IPS-18a (cell line): ENCODE measurements around the gene NEU2.
"Not testable (repeated sequence)": the region's sequence is repeated elsewhere in the genome, so short reads cannot be mapped to it uniquely, and the experiment has no call there.

ENCODE experiments used
- H3K27ac ChIP-seq: one replicate; pipeline ENCODE4 v1.5.1; 2013; ENCODE audit warnings: low read length
- H3K27me3 ChIP-seq: one replicate; pipeline ENCODE4 v1.6.1; 2013; ENCODE audit warnings: mild to moderate bottlenecking, low read length; ENCODE audit not compliant: control insufficient read depth, insufficient read depth
- H3K36me3 ChIP-seq: one replicate; pipeline ENCODE4 v1.6.1; 2013; ENCODE audit warnings: low read depth, low read length; ENCODE audit not compliant: control insufficient read depth
- H3K4me1 ChIP-seq: one replicate; pipeline ENCODE4 v1.6.1; 2013; ENCODE audit warnings: low read depth, low read length; ENCODE audit not compliant: control insufficient read depth
- H3K4me3 ChIP-seq: one replicate; pipeline ENCODE4 v1.5.1; 2013; ENCODE audit warnings: low read length
- H3K9ac ChIP-seq: one replicate; pipeline ENCODE4 v1.6.1; 2013; ENCODE audit warnings: mild to moderate bottlenecking, low read length, moderate library complexity
- H3K9me3 ChIP-seq: one replicate; pipeline ENCODE4 v1.6.1; 2013; ENCODE audit warnings: low read depth, low read length; ENCODE audit not compliant: control insufficient read depth

NEU2 gene

DNA sequence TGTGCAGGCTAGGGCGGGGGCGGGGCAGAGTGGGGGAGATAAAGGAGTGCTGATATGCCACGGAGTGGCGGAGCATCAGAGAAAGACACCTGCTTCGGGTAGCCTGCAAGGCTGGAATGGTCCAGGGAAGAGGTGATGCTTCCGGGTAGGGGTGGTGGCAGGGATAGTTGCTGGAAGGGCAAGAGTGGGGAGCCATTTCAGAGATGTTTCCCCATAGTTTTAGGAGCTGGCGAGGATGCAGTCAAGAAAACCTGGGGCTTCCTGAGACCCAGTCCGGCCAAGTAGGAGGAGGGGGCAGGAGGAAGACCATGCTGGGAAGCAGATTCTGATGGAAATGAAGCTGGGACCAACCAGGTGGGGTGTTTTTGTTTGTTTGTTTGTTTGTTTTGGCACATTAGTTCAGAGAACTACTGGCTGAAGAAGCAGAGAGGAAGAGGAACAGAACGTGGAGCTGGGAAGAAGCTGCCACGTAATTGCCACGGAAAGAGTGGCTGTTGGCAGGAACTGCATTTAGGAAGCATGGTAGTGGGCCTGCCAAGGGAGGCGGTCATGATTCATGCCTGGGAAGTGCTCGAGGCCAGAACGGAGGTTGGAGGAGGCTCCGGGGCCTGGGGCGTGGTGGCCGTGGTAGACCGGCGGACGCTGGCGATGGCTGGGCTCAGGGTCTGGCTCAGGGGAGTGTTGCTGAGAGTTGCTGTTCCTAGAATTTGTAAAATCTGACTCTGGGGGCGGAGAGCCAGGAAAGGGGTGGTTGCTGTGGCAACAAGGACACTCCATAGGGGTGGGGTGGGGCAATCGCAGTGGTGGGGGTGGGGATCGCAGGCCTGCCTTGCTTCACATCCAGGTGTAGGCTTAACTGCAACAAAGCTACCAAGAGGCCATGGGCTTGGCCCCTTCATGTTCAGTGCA lies 19.0 kb downstream of the NEU2 start:
- Histone ChIP-seq H3K4me1 (peaks cover 35% of the 10 kb centered on the region), H3K4me3 (peak overlapping the region; percentile 64), H3K27me3 (peaks cover 12% of the 10 kb centered on the region), H3K9me3 (no peaks in the 10 kb centered on the region), H3K9ac (peak overlapping the region; percentile 83), H3K36me3 (no peaks in the 10 kb centered on the region), H3K27ac (peak overlapping the region; percentile 93)

GRCh38 chr2:233052517-233052916 lies 20.0 kb downstream of the NEU2 start:
- Histone ChIP-seq H3K4me1 (peaks cover 35% of the 10 kb centered on the region), H3K27ac (peak overlapping the region; percentile 91), H3K4me3 (peak overlapping the region; percentile 64), H3K27me3 (peaks cover 12% of the 10 kb centered on the region), H3K9ac (peak overlapping the region; percentile 83)
- H3K36me3 ChIP-seq, H3K9me3 ChIP-seq: not testable (repeated sequence)

- Histone ChIP-seq H3K27ac (no peak overlapping the region), H3K27me3 (peaks cover 12% of the 10 kb centered on the region), H3K36me3 (no peaks in the 10 kb centered on the region), H3K4me3 (no peak overlapping the region), H3K4me1 (peaks cover 34% of the 10 kb centered on the region), H3K9ac (no peak overlapping the region), H3K9me3 (no peaks in the 10 kb centered on the region)
Measured at GRCh38 chr2:233053928-233054784, 21.7 kb downstream of the NEU2 start.

GRCh38 chr2:233055362-233055761 lies 22.9 kb downstream of the NEU2 start:
- no peak overlapping the region for H3K9ac ChIP-seq
- H3K27me3 ChIP-seq: peaks cover 12% of the 10 kb centered on the region
- H3K4me1 ChIP-seq: peaks cover 23% of the 10 kb centered on the region
- no peaks in the 10 kb centered on the region for H3K36me3 ChIP-seq
- H3K27ac ChIP-seq: no peak overlapping the region
- H3K9me3 ChIP-seq: no peaks in the 10 kb centered on the region
- no peak overlapping the region for H3K4me3 ChIP-seq

DNA sequence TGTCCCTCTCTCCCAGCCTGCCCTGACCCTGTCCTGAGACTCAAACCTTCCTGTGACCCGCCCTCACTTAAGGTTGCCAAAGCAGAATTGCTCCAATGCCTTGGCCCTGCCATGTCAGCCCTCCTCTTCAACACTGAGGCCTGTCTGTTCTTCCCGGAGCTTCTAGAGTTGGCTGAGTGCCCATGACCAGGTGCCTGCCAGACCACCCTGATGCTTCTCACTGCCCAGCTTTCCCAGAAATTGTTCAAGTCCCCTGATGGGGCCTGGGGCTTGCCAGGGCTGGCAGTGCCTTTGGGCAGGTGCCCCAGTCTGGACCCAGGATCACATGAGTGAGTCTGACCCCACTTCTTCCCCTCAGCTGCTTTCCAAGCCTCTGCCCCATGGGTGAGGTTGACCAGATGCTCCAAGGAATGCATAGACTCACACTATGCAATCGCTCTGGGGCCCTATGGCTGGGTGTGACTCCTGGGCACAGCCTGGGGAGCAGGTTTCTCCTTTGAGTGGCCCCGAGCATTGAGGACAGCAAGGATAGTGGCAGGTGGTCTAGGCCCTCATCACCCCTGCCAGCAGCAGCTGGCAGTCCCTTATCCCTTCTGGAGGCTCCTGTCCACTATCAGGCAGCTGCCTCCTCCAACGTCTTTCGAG lies 24.6 kb downstream of the NEU2 start:
- Histone ChIP-seq H3K27ac (no peak overlapping the region), H3K27me3 (peaks cover 12% of the 10 kb centered on the region), H3K9me3 (no peaks in the 10 kb centered on the region), H3K4me3 (no peak overlapping the region), H3K9ac (no peak overlapping the region), H3K36me3 (no peaks in the 10 kb centered on the region), H3K4me1 (peaks cover 8% of the 10 kb centered on the region)

DNA sequence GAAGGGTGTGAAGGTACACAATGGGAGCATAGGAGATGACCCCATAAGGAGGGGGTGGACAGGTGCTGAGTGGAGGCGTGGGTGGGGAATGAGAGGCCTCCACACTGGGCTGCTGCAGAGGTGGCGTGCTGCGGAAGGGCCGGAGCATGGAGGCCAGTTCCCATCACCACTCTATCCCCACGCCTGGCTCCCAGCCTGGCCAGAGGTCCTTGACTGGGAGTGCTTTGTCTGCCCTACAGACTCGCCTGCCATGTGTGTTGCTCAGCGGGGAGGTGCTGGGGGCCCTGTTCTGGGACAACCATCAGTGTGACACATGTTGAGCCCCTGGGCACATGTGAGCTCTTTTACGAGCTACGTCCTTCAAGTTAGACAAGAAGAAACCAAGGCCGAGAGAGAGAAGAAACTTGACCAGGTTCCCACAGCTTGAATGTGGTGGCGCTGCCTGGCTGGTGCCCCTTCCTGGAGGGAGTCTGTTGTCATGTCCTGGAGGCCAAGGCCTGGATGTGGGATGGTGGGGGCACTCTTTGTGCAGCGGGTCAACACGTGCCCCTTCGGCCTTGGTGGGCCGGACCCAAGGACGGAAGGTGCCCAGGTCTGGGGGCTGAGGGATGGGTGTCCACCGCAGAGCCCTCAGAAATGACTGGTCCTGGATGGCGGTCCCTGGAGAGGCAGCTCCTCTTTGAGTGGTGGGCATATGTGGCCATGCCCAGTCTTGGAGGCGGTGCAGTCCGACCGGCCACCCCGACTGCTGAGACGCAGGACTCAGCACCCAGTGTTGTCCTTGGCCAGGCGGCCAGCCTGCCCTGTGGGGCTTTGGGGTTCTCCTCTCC lies 26.5 kb downstream of the NEU2 start:
- no peaks in the 10 kb centered on the region for H3K36me3 ChIP-seq
- H3K4me3 ChIP-seq: no peak overlapping the region
- peaks cover 8% of the 10 kb centered on the region for H3K4me1 ChIP-seq
- H3K9ac ChIP-seq: no peak overlapping the region
- no peak overlapping the region for H3K27ac ChIP-seq
- peaks cover 9% of the 10 kb centered on the region for H3K27me3 ChIP-seq
- no peaks in the 10 kb centered on the region for H3K9me3 ChIP-seq

DNA sequence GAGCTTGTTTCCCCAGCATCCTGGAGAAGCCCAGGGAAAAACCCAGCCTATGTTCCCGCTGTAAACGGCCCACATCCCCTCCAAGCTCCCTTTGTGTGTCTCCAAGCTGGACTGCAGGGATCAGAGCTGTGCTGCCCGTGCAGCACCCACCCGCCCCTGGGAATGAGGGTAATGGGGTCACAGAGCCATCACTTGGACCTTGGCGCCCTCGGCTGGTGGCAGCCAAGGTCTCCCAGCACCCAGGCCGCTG lies 27.0 kb downstream of the NEU2 start:
- no peak overlapping the region for H3K9ac ChIP-seq
- H3K36me3 ChIP-seq: no peaks in the 10 kb centered on the region
- peaks cover 6% of the 10 kb centered on the region for H3K27me3 ChIP-seq
- no peak overlapping the region for H3K4me3 ChIP-seq
- no peak overlapping the region for H3K27ac ChIP-seq
- no peaks in the 10 kb centered on the region for H3K9me3 ChIP-seq
- peaks cover 4% of the 10 kb centered on the region for H3K4me1 ChIP-seq

DNA sequence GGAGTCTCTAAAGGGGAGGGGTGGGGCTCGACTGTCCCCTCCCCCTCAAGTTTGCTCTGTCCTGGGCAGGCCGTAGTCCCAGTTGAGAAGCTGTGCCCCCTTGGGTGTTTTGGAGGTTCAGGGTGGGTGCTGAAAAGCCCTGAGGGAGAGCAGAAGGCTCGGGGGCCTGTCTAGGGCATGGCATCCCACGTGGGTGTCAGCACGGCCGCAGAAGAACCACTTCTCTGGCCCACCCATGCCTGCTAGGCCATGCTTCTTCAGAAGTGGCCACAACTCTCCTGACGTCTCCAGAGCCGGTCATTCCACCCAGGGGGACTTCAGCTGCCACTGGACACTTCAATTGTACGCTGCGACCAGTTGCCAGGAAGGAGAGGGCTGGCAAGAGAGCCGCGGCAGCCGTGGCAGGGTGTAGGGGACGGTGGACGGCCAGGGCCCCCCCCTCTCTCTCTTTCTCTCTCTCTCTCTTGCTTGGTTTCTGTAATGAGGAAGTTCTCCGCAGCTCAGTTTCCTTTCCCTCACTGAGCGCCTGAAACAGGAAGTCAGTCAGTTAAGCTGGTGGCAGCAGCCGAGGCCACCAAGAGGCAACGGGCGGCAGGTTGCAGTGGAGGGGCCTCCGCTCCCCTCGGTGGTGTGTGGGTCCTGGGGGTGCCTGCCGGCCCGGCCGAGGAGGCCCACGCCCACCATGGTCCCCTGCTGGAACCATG lies 27.5 kb downstream of the NEU2 start, which contains the start of gene INPP5D:
Gene INPP5D, plus strand, starts transcription at position 546 of the 704 bp plus-strand sequence. Its CDS starts 137 bp downstream, at position 683.
- H3K27me3 ChIP-seq: peaks cover 1% of the 10 kb centered on the region
- H3K27ac ChIP-seq: no peak within 1 kb of the TSS
- H3K4me3 ChIP-seq: no peak within 1 kb of the TSS
- no peaks in the 10 kb centered on the region for H3K36me3 ChIP-seq
- H3K4me1 ChIP-seq: peaks cover 4% of the 10 kb centered on the region
- no peak within 1 kb of the TSS for H3K9ac ChIP-seq
- no peaks in the 10 kb centered on the region for H3K9me3 ChIP-seq

DNA sequence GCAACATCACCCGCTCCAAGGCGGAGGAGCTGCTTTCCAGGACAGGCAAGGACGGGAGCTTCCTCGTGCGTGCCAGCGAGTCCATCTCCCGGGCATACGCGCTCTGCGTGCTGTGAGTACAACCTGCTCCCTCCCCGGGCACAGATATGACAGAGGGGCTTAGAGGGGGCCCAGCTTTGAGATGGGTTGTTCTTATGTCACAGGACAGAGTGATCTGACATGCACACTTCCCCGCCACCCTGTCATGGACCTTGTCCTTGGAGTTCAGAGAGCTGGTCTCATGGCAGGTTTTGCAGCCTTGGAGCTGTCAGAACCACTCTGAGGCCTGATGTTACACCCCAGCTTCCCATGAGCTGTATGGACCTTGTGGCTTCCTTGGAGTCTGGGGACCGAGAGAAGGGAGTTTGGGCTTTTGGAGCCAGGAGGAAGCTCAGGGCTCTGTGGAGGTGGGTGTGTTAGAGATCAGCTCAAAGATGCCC lies 28.1 kb downstream of the NEU2 start:
- H3K9ac ChIP-seq: no peak overlapping the region
- no peak overlapping the region for H3K27ac ChIP-seq
- no peak overlapping the region for H3K4me3 ChIP-seq

GRCh38 chr2:233060980-233061590 lies 28.6 kb downstream of the NEU2 start:
- no peaks in the 10 kb centered on the region for H3K36me3 ChIP-seq
- H3K27me3 ChIP-seq: no peaks in the 10 kb centered on the region
- no peaks in the 10 kb centered on the region for H3K9me3 ChIP-seq
- H3K27ac ChIP-seq: no peak overlapping the region
- H3K4me1 ChIP-seq: peaks cover 4% of the 10 kb centered on the region
- H3K9ac ChIP-seq: no peak overlapping the region
- no peak overlapping the region for H3K4me3 ChIP-seq

More for the DNA sequence above, 28.1 kb downstream of the NEU2 start:
- peaks cover 4% of the 10 kb centered on the region for H3K4me1 ChIP-seq
- no peaks in the 10 kb centered on the region for H3K36me3 ChIP-seq
- no peaks in the 10 kb centered on the region for H3K9me3 ChIP-seq
- H3K27me3 ChIP-seq: no peaks in the 10 kb centered on the region
